ENCODE data around the gene NOL7. TPM values are rescaled to one million over a fixed set of nuclear protein-coding genes. Genes with fewer than 3 reads are reported as not detected.

Gene NOL7
- polyA plus RNA-seq, 3 donors, result 22.7 to 58.5 (median 56.9) TPM

- peak overlapping the region; percentile 41 to 67 for H3K27ac ChIP-seq (ENCODE audit: low read depth in 1 of 2, low read length in 2 of 2)
- H3K9me3 Mint-ChIP-seq, result no peaks in the 10 kb centered on the region
- no peak overlapping the region for H3K4me3 ChIP-seq (replicated peaks in 1 of 3; ENCODE audit: low read depth in 2 of 3, low read length in 3 of 3)
- TF ChIP-seq CTCF (IDR thresholded peaks at IDR 0.05), result no peak
- peaks cover 16 to 58% of the 10 kb centered on the region in 2 donors for H3K36me3 ChIP-seq (replicated peaks in 1 of 2; ENCODE audit: control insufficient read depth in 1 of 2, insufficient read depth in 2 of 2, low read length in 2 of 2)
- no CpG with 5 or more reads among the region's 4 CpGs for WGBS (ENCODE audit: insufficient coverage)
- peaks cover 0 to 1% (median 0%) of the 10 kb centered on the region in 3 donors for H3K27me3 Mint-ChIP-seq (ENCODE audit: low read depth in 3 of 3)
- H3K9ac ChIP-seq (ENCODE audit: insufficient read depth, low read length, poor library complexity, severe bottlenecking), result no peak overlapping the region
- peaks cover 30 to 34% of the 10 kb centered on the region in 2 donors for H3K4me1 ChIP-seq (ENCODE audit: control insufficient read depth in 1 of 2, insufficient read depth in 2 of 2, low read length in 2 of 2)
- peak overlapping the region in 1 of 2 donors; percentile 53 for H3K4me3 Mint-ChIP-seq
- peaks cover 37% of the 10 kb centered on the region for H3K4me1 Mint-ChIP-seq
- intact Hi-C loops (cut with micrococcal nuclease), result no loop called here
- H2AFZ ChIP-seq (ENCODE audit: insufficient read depth, low read depth, low read length, poor library complexity, severe bottlenecking), result no peak overlapping the region
- H3K9me3 ChIP-seq (replicated peaks in 1 of 2; ENCODE audit: control insufficient read depth in 1 of 2, insufficient read depth in 1 of 2, low read length in 2 of 2), result no peaks in the 10 kb centered on the region
- H3K4me2 ChIP-seq (replicated peaks; ENCODE audit: extremely low read depth, low read length, poor library complexity, severe bottlenecking), result no peak overlapping the region
- peaks cover 38 to 47% of the 10 kb centered on the region in 2 donors for H3K36me3 Mint-ChIP-seq
- peak; percentile 7 to 30 (median 25) for DNase-seq
- H3K27ac Mint-ChIP-seq, result peak overlapping the region; percentile 10 to 88 (median 80)
- H3K79me2 ChIP-seq (ENCODE audit: insufficient read depth, low read length), result peaks cover 13% of the 10 kb centered on the region
- H4K20me1 ChIP-seq (ENCODE audit: insufficient read depth, low read length), result peaks cover 5% of the 10 kb centered on the region
- H3K27me3 ChIP-seq (ENCODE audit: control insufficient read depth in 2 of 2, insufficient read depth in 2 of 2, low read length in 2 of 2), result no peaks in the 10 kb centered on the region
These were observed 23.5 kb downstream of the NOL7 start for GRCh38 chr6:13638626-13639025.

- no peak for TF ChIP-seq CTCF (IDR thresholded peaks at IDR 0.05)
- Mint-ChIP-seq H3K4me1 (peaks cover 31% of the 10 kb centered on the region), H3K36me3 (peaks cover 28 to 45% of the 10 kb centered on the region in 2 donors), H3K9me3 (no peaks in the 10 kb centered on the region), H3K4me3 (no peak overlapping the region), H3K27me3 (ENCODE audit: low read depth in 3 of 3) (no peaks in the 10 kb centered on the region), H3K27ac (peak overlapping the region in 1 of 7 donors; percentile 38)
- H3K9ac ChIP-seq (ENCODE audit: insufficient read depth, low read length, poor library complexity, severe bottlenecking), result no peak overlapping the region
- H3K4me3 ChIP-seq (replicated peaks in 1 of 3; ENCODE audit: low read depth in 2 of 3, low read length in 3 of 3), result no peak overlapping the region
- no peaks in the 10 kb centered on the region for H3K27me3 ChIP-seq (ENCODE audit: control insufficient read depth in 2 of 2, insufficient read depth in 2 of 2, low read length in 2 of 2)
- peaks cover 14% of the 10 kb centered on the region for H3K79me2 ChIP-seq (ENCODE audit: insufficient read depth, low read length)
- no peaks in the 10 kb centered on the region for H4K20me1 ChIP-seq (ENCODE audit: insufficient read depth, low read length)
- peak overlapping the region in 1 of 2 donors; percentile 15 for H3K27ac ChIP-seq (ENCODE audit: low read depth in 1 of 2, low read length in 2 of 2)
- peaks cover 21 to 64% of the 10 kb centered on the region in 2 donors for H3K36me3 ChIP-seq (replicated peaks in 1 of 2; ENCODE audit: control insufficient read depth in 1 of 2, insufficient read depth in 2 of 2, low read length in 2 of 2)
- no peak overlapping the region for H2AFZ ChIP-seq (ENCODE audit: insufficient read depth, low read depth, low read length, poor library complexity, severe bottlenecking)
- no peak overlapping the region for H3K4me2 ChIP-seq (replicated peaks; ENCODE audit: extremely low read depth, low read length, poor library complexity, severe bottlenecking)
- intact Hi-C loops (cut with micrococcal nuclease), result no loop called here
- H3K4me1 ChIP-seq (ENCODE audit: control insufficient read depth in 1 of 2, insufficient read depth in 2 of 2, low read length in 2 of 2), result peaks cover 24 to 27% of the 10 kb centered on the region in 2 donors
- H3K9me3 ChIP-seq (replicated peaks in 1 of 2; ENCODE audit: control insufficient read depth in 1 of 2, insufficient read depth in 1 of 2, low read length in 2 of 2), result no peaks in the 10 kb centered on the region
- DNase-seq, result no peak
- WGBS (ENCODE audit: insufficient coverage), result no CpG with 5 or more reads among the region's 5 CpGs
These were observed 26.2 kb downstream of the NOL7 start for GRCh38 chr6:13641315-13641714.

All from CD14-positive monocyte (primary cell).